Heart left ventricle (tissue), 13 donors: ENCODE measurements around the gene MKRN2.

Experiments
- POLR2A ChIP-seq, 2 donors: fragments of 450-650 bp; IDR thresholded peaks; one replicate each; pipeline ENCODE4 v1.6.1; 2017; ENCODE audit warnings: antibody characterized with exemption in 2 of 2, mild to moderate bottlenecking in 2 of 2, moderate library complexity in 2 of 2
- TF ChIP-seq, protein P1 (sequence below), 12 donors: fragments of 200-600 bp; sonication (generic) in 4 of 12; IDR thresholded peaks; one replicate each; pipeline versions ENCODE4 v1.5.0 to v1.8.0; 2018 to 2022; ENCODE audit warnings: antibody characterized with exemption in 12 of 12, mild to moderate bottlenecking in 5 of 12
- donor health status: ischemic (EF 13 %, LVEDD 7.1; RV severe dilation, severe dysfunction).
- donor health status: DM: no; HTN: yes; CAD: no.
- donor health status: DM: no; HTN: no; CAD: no.
- donor health status: ischemic (EF 25% LVEDD 6.9; RV normal size, moderate dysfunction).
- donor health status: ischemic (EF 25% LVEDD 5.7; RV mildly dilated, moderate dysfunction).
- donor health status: ischemic (EF 35%, LVEDD 5.7; RV mildly dilated, moderate dysfunction).
- donor health status: nonischemic (EF 11% LVEDD 7.7; RV severe dilation, severe dysfunction).
- donor health status: DM: yes; HTN: yes; CAD: no.
- donor health status: PGD.
- donor health status: ischemic (EF 29% LVEDD 5.4; RV normal size, mild dysfunction).
- donor health status: nonischemic (EF 23%, LVEDD 6.1; RV moderate dilation, normal function).

DNA sequence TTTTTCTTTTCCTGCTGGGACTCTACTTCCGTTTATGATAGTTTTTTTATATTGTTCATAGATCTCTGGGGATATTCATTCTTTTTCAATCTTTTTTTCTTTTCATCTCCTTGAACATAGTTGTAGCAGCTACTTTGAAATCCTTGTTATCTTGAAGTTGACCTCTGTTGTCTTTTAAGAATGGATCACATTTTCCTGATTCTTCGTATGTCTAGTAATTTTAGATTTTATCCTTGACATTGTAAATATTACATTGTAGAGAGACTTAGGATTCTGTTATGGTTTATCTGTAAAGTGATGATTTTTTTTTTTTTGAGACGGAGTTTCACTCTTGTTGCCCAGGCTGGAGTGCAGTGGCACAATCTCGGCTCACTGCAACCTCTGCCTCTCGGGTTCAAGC is 20.5 kb downstream of the MKRN2 start:
- TF ChIP-seq, protein P1, sequence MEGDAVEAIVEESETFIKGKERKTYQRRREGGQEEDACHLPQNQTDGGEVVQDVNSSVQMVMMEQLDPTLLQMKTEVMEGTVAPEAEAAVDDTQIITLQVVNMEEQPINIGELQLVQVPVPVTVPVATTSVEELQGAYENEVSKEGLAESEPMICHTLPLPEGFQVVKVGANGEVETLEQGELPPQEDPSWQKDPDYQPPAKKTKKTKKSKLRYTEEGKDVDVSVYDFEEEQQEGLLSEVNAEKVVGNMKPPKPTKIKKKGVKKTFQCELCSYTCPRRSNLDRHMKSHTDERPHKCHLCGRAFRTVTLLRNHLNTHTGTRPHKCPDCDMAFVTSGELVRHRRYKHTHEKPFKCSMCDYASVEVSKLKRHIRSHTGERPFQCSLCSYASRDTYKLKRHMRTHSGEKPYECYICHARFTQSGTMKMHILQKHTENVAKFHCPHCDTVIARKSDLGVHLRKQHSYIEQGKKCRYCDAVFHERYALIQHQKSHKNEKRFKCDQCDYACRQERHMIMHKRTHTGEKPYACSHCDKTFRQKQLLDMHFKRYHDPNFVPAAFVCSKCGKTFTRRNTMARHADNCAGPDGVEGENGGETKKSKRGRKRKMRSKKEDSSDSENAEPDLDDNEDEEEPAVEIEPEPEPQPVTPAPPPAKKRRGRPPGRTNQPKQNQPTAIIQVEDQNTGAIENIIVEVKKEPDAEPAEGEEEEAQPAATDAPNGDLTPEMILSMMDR (IDR thresholded peaks at IDR 0.05) = no peak
- TF ChIP-seq POLR2A (IDR thresholded peaks at IDR 0.05) = no peak
